HG03060 (cell line): ENCODE measurements around the gene LYPD8.

Experiments
- ATAC-seq: cut with Tn5 transposase; IDR thresholded peaks from one replicate; pipeline ENCODE4 v1.9.1; 2021; ENCODE audit warnings: low read depth, moderate number of reproducible peaks; ENCODE audit not compliant: unreplicated experiment

The LYPD8 gene

DNA sequence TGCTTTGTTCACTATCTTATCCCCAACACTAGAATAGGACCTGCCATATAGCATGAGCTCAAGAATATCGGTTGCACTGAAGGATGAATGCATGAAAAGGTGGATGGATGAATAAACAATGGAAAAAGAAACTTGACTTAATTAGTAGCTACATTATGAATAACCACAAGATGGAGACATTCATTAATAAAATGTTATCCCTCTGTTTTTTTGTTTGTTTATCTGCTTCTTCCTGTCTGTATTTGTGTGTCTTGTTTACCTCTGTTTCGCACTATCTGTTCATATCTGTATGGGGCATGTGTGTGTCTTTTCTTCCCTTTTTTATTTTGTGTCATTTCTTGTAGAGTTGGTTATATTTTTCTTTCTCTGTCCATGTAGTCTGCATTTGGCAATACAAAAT, 51.9 kb downstream of the LYPD8 start:
- ATAC-seq = no peak

GRCh38 chr1:248702714-248703113, 52.8 kb downstream of the LYPD8 start, which contains the start of gene OR14I1:
Gene OR14I1 (minus strand): TSS chr1:248702766.
- no peak for ATAC-seq

- ATAC-seq = no peak
These were observed 56.5 kb downstream of the LYPD8 start for GRCh38 chr1:248699099-248699498.

GRCh38 chr1:248697907-248698306, 57.7 kb downstream of the LYPD8 start:
- no peak for ATAC-seq

GRCh38 chr1:248696774-248697173, 58.8 kb downstream of the LYPD8 start:
- ATAC-seq = no peak

DNA sequence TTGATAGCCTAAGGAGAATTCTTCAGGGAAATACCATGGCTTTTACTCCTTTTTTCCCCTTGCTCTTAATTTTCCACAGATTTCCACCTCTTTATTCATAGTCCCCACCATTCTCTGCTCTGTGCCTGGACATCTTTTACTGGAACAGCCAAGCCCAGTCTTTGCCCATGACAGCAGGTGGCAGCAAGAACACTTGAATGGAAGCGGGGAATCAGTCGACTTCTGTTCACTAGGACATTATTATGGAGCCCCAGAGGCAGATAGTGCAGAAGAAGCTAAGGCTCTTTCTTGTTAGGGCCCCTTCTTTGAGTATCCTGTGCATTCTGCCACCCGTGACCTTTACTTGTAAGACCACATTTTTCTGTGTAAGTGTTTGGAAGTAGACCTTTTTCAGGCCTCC, 59.3 kb downstream of the LYPD8 start:
- no peak for ATAC-seq

- ATAC-seq = no peak
These were observed 60.0 kb downstream of the LYPD8 start for GRCh38 chr1:248695451-248696132.

DNA sequence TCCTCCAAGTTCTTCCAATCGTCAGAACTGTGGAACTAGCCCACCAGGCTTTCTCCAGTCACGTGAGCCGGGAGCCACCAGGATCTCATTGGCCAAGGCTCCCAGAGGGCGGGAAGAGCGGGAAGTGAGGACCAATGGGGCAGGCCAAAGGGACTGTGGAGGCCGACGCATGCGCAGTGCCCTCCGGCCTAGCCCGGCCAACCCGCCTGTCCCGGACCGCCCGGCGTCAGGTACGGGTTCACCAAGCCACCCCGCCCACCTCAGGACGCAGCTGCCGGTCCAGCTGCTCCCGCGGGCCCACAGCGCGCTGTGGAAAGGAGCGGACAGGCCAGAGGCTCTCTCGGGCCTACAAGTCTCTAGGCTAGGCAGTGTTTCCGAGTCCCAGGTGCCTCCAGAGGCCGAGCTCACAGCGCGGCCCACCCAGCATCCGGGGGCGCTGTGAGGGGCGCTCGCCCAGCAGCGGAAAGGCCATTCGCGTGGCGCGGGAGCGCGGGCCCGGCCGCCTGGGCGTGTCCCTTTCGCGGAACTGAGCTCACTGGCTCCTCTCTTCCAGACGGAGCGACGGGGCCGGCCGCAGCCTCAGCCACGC, 63.9 kb downstream of the LYPD8 start:
- ATAC-seq = no peak
